NCI-H345 treated with DMSO at 0.1 percent for 48 hours (cell line): Measurements from ENCODE around the gene IDI1.
A peak's percentile ranks its signal among the peaks of the same experiment; 100 is the strongest.
"Not testable (repeated sequence)": the region's sequence is repeated elsewhere in the genome, so short reads cannot be mapped to it uniquely, and the experiment has no call there.

ENCODE experiments used
- DNase-seq: peaks from one replicate; lab custom pipeline; 2025; ENCODE audit not compliant: unreplicated experiment; lab: John Stamatoyannopoulos, UW

Gene IDI1

DNA sequence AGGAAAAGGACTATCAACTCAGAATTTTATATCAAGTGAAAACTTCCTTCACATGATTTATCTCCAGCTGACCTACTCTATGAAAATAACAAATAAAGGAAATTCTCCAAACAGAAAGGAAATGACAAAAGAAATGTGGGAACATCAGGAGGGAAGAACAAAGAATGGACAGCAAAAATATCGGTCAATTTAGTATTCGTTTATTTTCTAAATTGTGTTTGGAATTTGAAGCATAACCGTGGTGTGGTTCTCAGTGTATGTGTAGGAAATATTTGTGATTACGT lies 16.0 kb upstream of the IDI1 start:
- DNase-seq = no peak

- no peak for DNase-seq
Measured at GRCh38 chr10:1063232-1063865, 14.4 kb upstream of the IDI1 start.

- DNase-seq = no peak
Measured at GRCh38 chr10:1061930-1062774, 13.2 kb upstream of the IDI1 start.

GRCh38 chr10:1059902-1060301 lies 11.0 kb upstream of the IDI1 start:
- no peak for DNase-seq

- no peak for DNase-seq
Measured at GRCh38 chr10:1058017-1058416, 9.1 kb upstream of the IDI1 start.

GRCh38 chr10:1057106-1057657 lies 8.3 kb upstream of the IDI1 start:
- DNase-seq = no peak

GRCh38 chr10:1056326-1057105 lies 7.6 kb upstream of the IDI1 start, which contains the start of gene WDR37:
WDR37 (plus strand) TSS chr10:1056385; CDS start chr10:1072156, 15,771 bp downstream.
- peak; percentile 50 for DNase-seq

DNA sequence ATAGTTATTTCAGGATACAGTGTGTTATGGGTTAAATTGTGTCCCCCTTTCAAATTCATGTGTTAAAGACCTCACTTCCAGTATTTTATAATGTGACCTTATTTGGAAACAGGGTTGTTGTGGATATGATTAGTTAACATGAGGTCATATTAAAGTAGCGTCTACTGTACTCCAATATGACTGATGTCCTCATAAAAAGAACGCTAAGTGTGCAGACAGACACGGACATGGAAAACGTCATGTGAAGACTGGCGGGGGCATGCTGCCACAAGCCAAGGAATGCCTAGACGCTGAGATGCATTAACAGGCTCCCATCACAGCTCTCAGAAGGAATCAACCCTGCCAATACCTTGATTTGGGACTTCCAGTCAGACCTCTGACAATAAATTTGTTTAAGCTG lies 5.8 kb upstream of the IDI1 start:
- no peak for DNase-seq

DNA sequence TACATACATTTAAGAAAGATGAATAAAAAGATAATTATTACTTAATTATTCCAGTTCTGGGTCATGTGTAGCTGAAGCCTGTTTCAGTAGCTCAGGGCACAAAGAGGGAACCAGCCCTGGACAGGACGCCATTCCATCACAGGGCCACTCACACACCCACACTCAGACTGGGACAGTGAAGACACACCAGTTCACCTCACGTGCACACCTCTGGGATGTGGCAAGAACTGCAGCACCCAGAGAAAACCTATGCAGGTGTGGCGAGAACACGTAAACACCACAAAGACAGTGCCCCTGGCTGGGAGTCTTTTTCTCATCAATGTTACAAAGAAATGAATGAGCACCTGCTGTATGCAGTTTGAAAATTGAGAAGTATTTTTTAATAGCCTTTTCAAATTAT lies 1.6 kb upstream of the IDI1 start:
- no peak for DNase-seq

DNA sequence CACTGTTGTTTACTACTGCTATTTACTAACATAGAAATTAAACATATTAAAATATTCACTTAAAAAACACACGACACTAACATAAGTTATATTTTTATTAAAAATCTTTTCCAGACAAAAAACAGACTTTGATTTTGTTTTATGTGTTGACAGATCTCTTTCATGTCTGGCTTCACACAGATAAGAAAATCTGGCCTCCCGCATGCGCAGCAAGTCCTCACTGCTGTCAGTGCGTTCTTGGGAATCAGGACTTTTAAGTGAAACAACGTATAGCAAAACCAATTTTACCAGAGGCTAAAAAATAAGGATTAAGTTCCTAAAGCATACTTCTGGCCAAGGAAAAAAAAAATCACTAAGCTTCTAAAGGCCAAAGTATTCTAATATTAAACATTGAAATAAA lies 1.2 kb upstream of the IDI1 start:
- DNase-seq = no peak

DNA sequence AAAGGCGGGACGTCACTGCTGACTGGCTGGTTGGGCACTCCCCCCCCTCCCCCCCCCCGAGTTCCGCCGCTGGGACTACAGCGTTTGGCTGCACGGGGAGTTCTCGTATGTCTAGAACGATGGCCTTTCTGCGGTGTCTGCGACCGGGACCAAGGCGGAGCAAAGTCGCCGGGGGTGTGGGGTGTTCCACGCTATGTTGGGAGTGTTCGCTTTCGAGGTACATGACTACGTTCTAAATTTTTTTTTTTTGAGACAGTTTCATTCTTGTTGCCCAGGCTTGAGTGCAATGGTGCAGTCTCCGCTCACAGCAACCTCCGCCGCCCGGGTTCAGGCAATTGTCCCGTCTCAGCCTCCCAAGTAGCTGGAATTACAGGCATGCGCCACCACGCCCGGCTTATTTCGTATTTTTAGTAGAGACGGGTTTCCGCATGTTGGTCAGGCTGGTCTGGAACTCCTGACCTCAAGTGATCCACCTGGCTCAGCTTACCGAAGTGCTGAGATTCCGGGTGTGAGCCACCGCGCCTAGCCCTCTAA lies 573 bp upstream of the IDI1 start:
- DNase-seq = no peak

- DNase-seq = no peak
Measured at GRCh38 chr10:1048349-1048731, 579 bp downstream of the IDI1 start.

GRCh38 chr10:1047937-1048336 lies 982 bp downstream of the IDI1 start:
- DNase-seq = no peak

DNA sequence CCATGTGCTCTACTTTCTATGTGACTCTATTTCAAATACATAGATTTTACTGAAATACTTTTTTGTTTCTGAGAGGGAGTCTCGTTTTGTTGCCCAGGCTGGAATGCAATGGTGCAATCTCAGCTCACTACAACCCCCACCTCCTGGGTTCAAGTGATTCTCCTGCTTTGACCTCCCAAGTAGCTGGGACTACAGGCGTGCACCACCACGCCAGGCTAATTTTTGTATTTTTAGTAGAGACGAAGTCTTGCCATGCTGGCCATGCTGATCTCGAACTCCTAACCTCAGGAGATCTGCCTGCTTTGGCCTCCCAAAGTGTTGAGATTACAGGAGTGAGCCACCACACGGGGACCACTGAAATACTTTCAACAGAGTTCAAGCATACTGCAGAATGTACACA lies 3.5 kb downstream of the IDI1 start:
- DNase-seq = no peak

DNA sequence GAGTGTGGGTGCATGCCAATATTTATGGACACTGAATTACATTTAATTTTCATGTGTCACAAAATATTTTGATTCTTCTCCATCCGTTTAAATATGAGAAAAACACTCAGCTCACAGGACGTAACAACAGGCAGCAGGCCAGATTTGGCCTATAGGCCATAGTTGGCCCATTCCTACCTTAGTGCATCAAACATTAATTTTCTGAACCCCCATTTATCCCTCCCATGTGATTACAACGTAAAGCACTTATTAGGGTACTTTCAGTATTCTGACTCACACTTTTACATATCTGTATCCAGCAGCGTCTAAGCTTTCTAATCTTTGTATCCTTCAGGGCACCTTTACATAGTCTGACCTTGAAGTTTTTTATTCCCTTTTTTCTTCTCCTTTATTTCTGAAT lies 4.0 kb downstream of the IDI1 start:
- no peak for DNase-seq

GRCh38 chr10:1044146-1044545 lies 4.8 kb downstream of the IDI1 start:
- no peak for DNase-seq

DNA sequence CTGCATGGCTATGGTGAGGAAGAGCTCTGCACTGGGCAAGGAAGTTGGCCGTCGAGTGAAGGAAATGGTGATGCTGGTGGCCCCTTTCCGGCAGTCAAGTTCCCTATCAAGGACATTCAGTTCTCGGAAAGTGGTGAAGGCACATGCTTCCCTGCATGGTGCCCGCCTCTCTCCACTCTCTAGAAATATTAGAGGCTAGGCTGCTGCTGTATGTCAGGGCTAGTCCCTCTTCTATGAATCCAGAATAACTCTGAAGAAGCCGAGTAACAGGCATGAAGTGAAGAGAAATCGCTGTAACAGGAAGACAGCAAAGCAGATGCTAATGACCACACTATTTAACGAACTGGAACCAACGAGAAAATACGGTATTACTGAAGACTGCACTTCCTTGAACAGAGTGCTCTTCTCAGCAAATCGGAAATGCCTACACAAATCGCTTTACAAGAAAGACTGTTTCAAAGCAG lies 5.4 kb downstream of the IDI1 start:
- DNase-seq = no peak

GRCh38 chr10:1041514-1041913 lies 7.4 kb downstream of the IDI1 start:
- no peak for DNase-seq

DNA sequence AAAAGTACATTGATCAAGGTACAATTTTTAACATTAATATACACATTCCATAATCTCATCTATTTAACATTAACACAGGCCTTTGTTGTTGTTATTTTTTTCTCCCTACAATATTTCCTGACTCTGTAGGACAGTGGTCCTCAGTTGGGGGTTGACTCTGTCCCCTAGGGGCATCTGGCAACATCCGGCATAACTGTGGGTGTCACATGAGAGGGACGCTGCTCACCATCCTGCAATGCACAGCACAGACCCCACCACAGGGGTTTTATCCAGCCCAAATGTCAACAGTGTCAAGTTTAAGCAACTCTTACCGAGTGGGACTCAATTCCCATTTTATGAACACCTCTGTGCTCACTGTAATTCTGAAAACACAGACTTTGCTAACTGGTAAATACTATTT lies 8.8 kb downstream of the IDI1 start:
- no peak for DNase-seq

GRCh38 chr10:1038769-1039168 lies 10.2 kb downstream of the IDI1 start:
- not testable (repeated sequence) for DNase-seq

GRCh38 chr10:1037098-1037497 lies 11.8 kb downstream of the IDI1 start:
- DNase-seq = no peak
